Renal pelvis (tissue), 4 donors: Measurements from ENCODE around the gene MLPH. TPM values are rescaled to one million over a fixed set of nuclear protein-coding genes. Genes with fewer than 3 reads are reported as not detected.

Experiments
- DNase-seq: peaks from one replicate; pipeline ENCODE4 v3.0.0-alpha.2; 2013
- polyA plus RNA-seq, 3 donors: library from polyadenylated mRNA; unstranded; fragments of 120-200 nt; gene quantifications; one replicate each; pipeline ENCODE4 v1.2.1, GENCODE V29; 2013; ENCODE audit not compliant: insufficient read length in 3 of 3

Gene MLPH
- polyA plus RNA-seq, 3 donors: 2.1 to 5.8 (median 5.1) TPM

GRCh38 chr2:237517990-237518389, 30.9 kb downstream of the MLPH start:
- no peak for DNase-seq

- DNase-seq: no peak
Measured at GRCh38 chr2:237519506-237520245, 32.6 kb downstream of the MLPH start.

- DNase-seq: no peak
Measured at GRCh38 chr2:237520290-237520689, 33.2 kb downstream of the MLPH start.

GRCh38 chr2:237524631-237525030, 37.6 kb downstream of the MLPH start:
- no peak for DNase-seq

GRCh38 chr2:237525559-237526157, 38.6 kb downstream of the MLPH start:
- DNase-seq: no peak

- no peak for DNase-seq
Measured at GRCh38 chr2:237527233-237527632, 40.2 kb downstream of the MLPH start.

- no peak for DNase-seq
Measured at GRCh38 chr2:237527766-237528165, 40.7 kb downstream of the MLPH start.

GRCh38 chr2:237529452-237530402, 42.7 kb downstream of the MLPH start:
- no peak for DNase-seq

GRCh38 chr2:237530472-237531433, 43.7 kb downstream of the MLPH start:
- DNase-seq: no peak

- DNase-seq: no peak
Measured at GRCh38 chr2:237532160-237532559, 45.1 kb downstream of the MLPH start.

GRCh38 chr2:237533668-237534161, 46.7 kb downstream of the MLPH start:
- no peak for DNase-seq

GRCh38 chr2:237534380-237534779, 47.3 kb downstream of the MLPH start:
- DNase-seq: no peak

GRCh38 chr2:237535385-237536082, 48.5 kb downstream of the MLPH start:
- no peak for DNase-seq

- DNase-seq: no peak
Measured at GRCh38 chr2:237536083-237536415, 49.0 kb downstream of the MLPH start.

- no peak for DNase-seq
Measured at GRCh38 chr2:237536617-237537016, 49.6 kb downstream of the MLPH start.

- DNase-seq: no peak
Measured at GRCh38 chr2:237538001-237538720, 51.1 kb downstream of the MLPH start.

GRCh38 chr2:237538901-237539300, 51.9 kb downstream of the MLPH start:
- DNase-seq: no peak

- no peak for DNase-seq
Measured at GRCh38 chr2:237539681-237540080, 52.6 kb downstream of the MLPH start.

- no peak for DNase-seq
Measured at GRCh38 chr2:237540223-237540775, 53.2 kb downstream of the MLPH start.

- DNase-seq: no peak
Measured at GRCh38 chr2:237540823-237541222, 53.8 kb downstream of the MLPH start.
